ENCODE results near the gene CCL2. TPM values are rescaled to one million over a fixed set of nuclear protein-coding genes. Genes with fewer than 3 reads are reported as not detected.

CCL2 gene
- total RNA-seq, 2 experiments from 2014 or later: not detected

- Mint-ChIP-seq H3K4me3 (no peak overlapping the region), H3K36me3 (ENCODE audit: low read depth) (no peaks in the 10 kb centered on the region), H3K27me3 (peaks cover 16% of the 10 kb centered on the region), H3K27ac (no peak overlapping the region), H3K9me3 (no peaks in the 10 kb centered on the region), H3K4me1 (no peaks in the 10 kb centered on the region)
- DNase-seq: no peak
- POLR2A ChIA-PET: no interaction called here
- CTCF ChIA-PET: no interaction called here
These were observed 8.6 kb upstream of the CCL2 start for GRCh38 chr17:34246446-34246845.

- ChIA-PET POLR2A (no interaction called here), CTCF (no interaction called here)
- no peak overlapping the region for H3K27ac Mint-ChIP-seq
- H3K9me3 Mint-ChIP-seq: no peaks in the 10 kb centered on the region
- no peaks in the 10 kb centered on the region for H3K4me1 Mint-ChIP-seq
- H3K27me3 Mint-ChIP-seq: peaks cover 15% of the 10 kb centered on the region
- no peak overlapping the region for H3K4me3 Mint-ChIP-seq
- H3K36me3 Mint-ChIP-seq (ENCODE audit: low read depth): no peaks in the 10 kb centered on the region
- DNase-seq: no peak
These were observed 8.2 kb upstream of the CCL2 start for GRCh38 chr17:34246881-34247280.

- Mint-ChIP-seq H3K9me3 (no peaks in the 10 kb centered on the region), H3K36me3 (ENCODE audit: low read depth) (no peaks in the 10 kb centered on the region), H3K4me3 (no peak overlapping the region), H3K27ac (no peak overlapping the region), H3K4me1 (no peaks in the 10 kb centered on the region), H3K27me3 (peaks cover 18% of the 10 kb centered on the region)
- ChIA-PET POLR2A (no interaction called here), CTCF (no interaction called here)
- no peak for DNase-seq
These were observed 6.5 kb upstream of the CCL2 start for GRCh38 chr17:34248511-34249024.

- CTCF ChIA-PET: no interaction called here
- no peaks in the 10 kb centered on the region for H3K9me3 Mint-ChIP-seq
These were observed 6.0 kb upstream of the CCL2 start for GRCh38 chr17:34249061-34249460.

GRCh38 chr17:34249478-34249877 lies 5.6 kb upstream of the CCL2 start:
- no peaks in the 10 kb centered on the region for H3K9me3 Mint-ChIP-seq
- H3K4me3 Mint-ChIP-seq: no peak overlapping the region
- ChIA-PET CTCF (no interaction called here), POLR2A (no interaction called here)
- no peaks in the 10 kb centered on the region for H3K4me1 Mint-ChIP-seq
- peaks cover 23% of the 10 kb centered on the region for H3K27me3 Mint-ChIP-seq
- no peak for DNase-seq
- H3K27ac Mint-ChIP-seq: no peak overlapping the region
- no peaks in the 10 kb centered on the region for H3K36me3 Mint-ChIP-seq (ENCODE audit: low read depth)

More at GRCh38 chr17:34249061-34249460, 6.0 kb upstream of the CCL2 start:
- H3K36me3 Mint-ChIP-seq (ENCODE audit: low read depth): no peaks in the 10 kb centered on the region
- no peak for DNase-seq
- peaks cover 22% of the 10 kb centered on the region for H3K27me3 Mint-ChIP-seq
- H3K27ac Mint-ChIP-seq: no peak overlapping the region
- no peak overlapping the region for H3K4me3 Mint-ChIP-seq
- H3K4me1 Mint-ChIP-seq: no peaks in the 10 kb centered on the region
- POLR2A ChIA-PET: no interaction called here

GRCh38 chr17:34251186-34251585 lies 3.9 kb upstream of the CCL2 start:
- Mint-ChIP-seq H3K27ac (no peak overlapping the region), H3K4me1 (no peaks in the 10 kb centered on the region), H3K36me3 (ENCODE audit: low read depth) (no peaks in the 10 kb centered on the region), H3K4me3 (no peak overlapping the region), H3K9me3 (no peaks in the 10 kb centered on the region), H3K27me3 (peaks cover 34% of the 10 kb centered on the region)
- CTCF ChIA-PET: no interaction called here
- POLR2A ChIA-PET: no interaction called here
- DNase-seq: no peak

GRCh38 chr17:34252095-34252443 lies 3.0 kb upstream of the CCL2 start:
- no peak for DNase-seq
- ChIA-PET POLR2A (no interaction called here), CTCF (no interaction called here)
- no peaks in the 10 kb centered on the region for H3K9me3 Mint-ChIP-seq
- H3K36me3 Mint-ChIP-seq (ENCODE audit: low read depth): no peaks in the 10 kb centered on the region
- H3K27ac Mint-ChIP-seq: no peak overlapping the region
- H3K27me3 Mint-ChIP-seq: peaks cover 37% of the 10 kb centered on the region
- H3K4me1 Mint-ChIP-seq: no peaks in the 10 kb centered on the region
- H3K4me3 Mint-ChIP-seq: no peak overlapping the region

- DNase-seq: no peak
- H3K27ac Mint-ChIP-seq: no peak overlapping the region
- no peaks in the 10 kb centered on the region for H3K36me3 Mint-ChIP-seq (ENCODE audit: low read depth)
- H3K4me3 Mint-ChIP-seq: no peak overlapping the region
- POLR2A ChIA-PET: no interaction called here
- H3K27me3 Mint-ChIP-seq: peaks cover 41% of the 10 kb centered on the region
- H3K9me3 Mint-ChIP-seq: no peaks in the 10 kb centered on the region
- CTCF ChIA-PET: no interaction called here
- H3K4me1 Mint-ChIP-seq: no peaks in the 10 kb centered on the region
These were observed 2.5 kb upstream of the CCL2 start for GRCh38 chr17:34252444-34253138.

- no peak for DNase-seq
- ChIA-PET POLR2A (no interaction called here), CTCF (no interaction called here)
- Mint-ChIP-seq H3K9me3 (no peaks in the 10 kb centered on the region), H3K27me3 (peaks cover 42% of the 10 kb centered on the region), H3K4me1 (no peaks in the 10 kb centered on the region), H3K36me3 (ENCODE audit: low read depth) (no peaks in the 10 kb centered on the region), H3K27ac (no peak overlapping the region), H3K4me3 (no peak overlapping the region)
These were observed 2.0 kb upstream of the CCL2 start for GRCh38 chr17:34253139-34253525.

GRCh38 chr17:34254146-34254545 lies 939 bp upstream of the CCL2 start:
- no peak overlapping the region for H3K4me3 Mint-ChIP-seq
- no peaks in the 10 kb centered on the region for H3K4me1 Mint-ChIP-seq
- ChIA-PET CTCF (no interaction called here), POLR2A (no interaction called here)
- no peaks in the 10 kb centered on the region for H3K36me3 Mint-ChIP-seq (ENCODE audit: low read depth)
- H3K9me3 Mint-ChIP-seq: no peaks in the 10 kb centered on the region
- H3K27ac Mint-ChIP-seq: no peak overlapping the region
- no peak for DNase-seq
- peaks cover 44% of the 10 kb centered on the region for H3K27me3 Mint-ChIP-seq

- H3K4me1 Mint-ChIP-seq: peaks cover 5% of the 10 kb centered on the region
- H3K36me3 Mint-ChIP-seq (ENCODE audit: low read depth): no peaks in the 10 kb centered on the region
- H3K4me3 Mint-ChIP-seq: no peak overlapping the region
- DNase-seq: no peak
- POLR2A ChIA-PET: no interaction called here
- peaks cover 49% of the 10 kb centered on the region for H3K27me3 Mint-ChIP-seq
- no peak overlapping the region for H3K27ac Mint-ChIP-seq
- CTCF ChIA-PET: no interaction called here
- no peaks in the 10 kb centered on the region for H3K9me3 Mint-ChIP-seq
These were observed 272 bp downstream of the CCL2 start for GRCh38 chr17:34255381-34255732.

- ChIA-PET CTCF (interaction anchor here (0.9 kb wide), 1 partner anchor 105 kb away, joined by 3 read pairs; no protein-coding TSS in a partner anchor), POLR2A (interaction anchor here (0.6 kb wide), 1 partner anchor 1790 kb away, joined by 3 read pairs; no protein-coding TSS in a partner anchor)
- Mint-ChIP-seq H3K4me1 (peaks cover 6% of the 10 kb centered on the region), H3K4me3 (no peak overlapping the region), H3K36me3 (ENCODE audit: low read depth) (no peaks in the 10 kb centered on the region), H3K27me3 (peaks cover 54% of the 10 kb centered on the region), H3K27ac (no peak overlapping the region), H3K9me3 (no peaks in the 10 kb centered on the region)
- DNase-seq: no peak
These were observed 756 bp downstream of the CCL2 start for GRCh38 chr17:34255841-34256240.

GRCh38 chr17:34257299-34257985 lies 2.4 kb downstream of the CCL2 start:
- ChIA-PET CTCF (no interaction called here), POLR2A (interaction anchor here (1.2 kb wide), 1 partner anchor 9 kb away, joined by 3 read pairs; no protein-coding TSS in a partner anchor)
- Mint-ChIP-seq H3K9me3 (no peaks in the 10 kb centered on the region), H3K4me1 (peaks cover 18% of the 10 kb centered on the region), H3K27ac (no peak overlapping the region), H3K4me3 (no peak overlapping the region), H3K36me3 (ENCODE audit: low read depth) (no peaks in the 10 kb centered on the region), H3K27me3 (peaks cover 59% of the 10 kb centered on the region)
- DNase-seq: no peak

- Mint-ChIP-seq H3K27me3 (peaks cover 56% of the 10 kb centered on the region), H3K27ac (no peak overlapping the region), H3K4me3 (no peak overlapping the region), H3K9me3 (no peaks in the 10 kb centered on the region), H3K36me3 (ENCODE audit: low read depth) (no peaks in the 10 kb centered on the region), H3K4me1 (peaks cover 18% of the 10 kb centered on the region)
- no peak for DNase-seq
- ChIA-PET POLR2A (no interaction called here), CTCF (no interaction called here)
These were observed 2.9 kb downstream of the CCL2 start for GRCh38 chr17:34257986-34258326.
